HFFc6 (cell line): ENCODE measurements around the gene ARID5B. TPM values are rescaled to one million over a fixed set of nuclear protein-coding genes. Genes with fewer than 3 reads are reported as not detected.

ENCODE experiments used
- DNase-seq: peaks from one replicate; pipeline ENCODE4 v3.0.0-alpha.2; 2018
- H3K27ac Mint-ChIP-seq: 2 replicates; pipeline ENCODE4 v1.8.0; 2020; ENCODE audit warnings: mild to moderate bottlenecking, mixed read lengths
- H3K27me3 Mint-ChIP-seq: 2 replicates; pipeline ENCODE4 v1.8.0; 2021; ENCODE audit warnings: mild to moderate bottlenecking, moderate library complexity, mixed read lengths; ENCODE audit not compliant: insufficient read depth
- H3K36me3 Mint-ChIP-seq: 2 replicates; pipeline ENCODE4 v1.8.0; 2021; ENCODE audit warnings: low read depth, mixed read lengths
- H3K4me1 Mint-ChIP-seq: 2 replicates; pipeline ENCODE4 v1.8.0; 2020; ENCODE audit warnings: low read depth, mixed read lengths
- H3K4me3 Mint-ChIP-seq: 2 replicates; pipeline ENCODE4 v1.8.0; 2020; ENCODE audit warnings: mild to moderate bottlenecking, moderate library complexity, mixed read lengths
- H3K9me3 Mint-ChIP-seq: 2 replicates; pipeline ENCODE4 v1.8.0; 2020; ENCODE audit warnings: mild to moderate bottlenecking, mixed read lengths
- CTCF ChIP-seq: fragments of 200-600 bp; sonication (generic); IDR thresholded peaks from 2 replicates; pipeline ENCODE4 v1.5.0; 2021; ENCODE audit warnings: antibody characterized with exemption, mild to moderate bottlenecking
- total RNA-seq, 6 experiments: library from RNA; stranded (reverse); fragmentation: NEBNext Ultra II Directional; extraction: Animal tissue kit (Norgen Biotek cat#: 25700); gene quantifications; 2 replicates in 1 of 6; 3 replicates in 5 of 6; pipeline ENCODE4 v1.2.3, GENCODE V29; 2021

The ARID5B gene
- total RNA-seq, 6 experiments from 2014 or later = 102 to 142 (median 131) TPM

DNA sequence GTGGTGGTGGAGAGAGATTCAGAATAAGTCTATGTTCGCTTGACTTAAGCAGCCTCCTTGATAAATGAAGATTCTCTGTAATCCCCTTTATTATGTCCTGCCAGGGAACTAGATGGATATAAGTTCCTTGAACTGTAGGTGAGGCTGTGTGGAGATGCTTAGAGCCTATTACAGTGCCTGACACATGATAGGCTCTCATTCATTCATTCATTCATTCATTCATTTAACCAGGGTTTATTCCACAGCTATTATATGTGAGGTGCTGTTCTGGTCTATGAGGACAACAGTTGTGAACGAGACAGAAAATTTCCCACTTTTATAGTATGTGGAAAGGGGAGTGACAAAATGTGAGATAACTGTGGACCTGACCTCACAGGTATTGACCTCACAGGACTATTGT, 105.6 kb downstream of the ARID5B start:
- Mint-ChIP-seq H3K4me1 (peaks cover 39% of the 10 kb centered on the region), H3K27me3 (peaks cover 2% of the 10 kb centered on the region; the same call in 1 of the 2 replicates), H3K9me3 (no peaks in the 10 kb centered on the region), H3K4me3 (no peak overlapping the region), H3K27ac (no peak overlapping the region), H3K36me3 (peaks cover 76% of the 10 kb centered on the region)
- no peak for DNase-seq
- TF ChIP-seq CTCF = no peak

GRCh38 chr10:62008196-62008595, 106.7 kb downstream of the ARID5B start:
- no peak overlapping the region for H3K4me3 Mint-ChIP-seq
- DNase-seq = no peak
- no peak overlapping the region for H3K27ac Mint-ChIP-seq
- H3K9me3 Mint-ChIP-seq = no peaks in the 10 kb centered on the region
- H3K4me1 Mint-ChIP-seq = peaks cover 39% of the 10 kb centered on the region
- peaks cover 80% of the 10 kb centered on the region for H3K36me3 Mint-ChIP-seq
- TF ChIP-seq CTCF = no peak
- H3K27me3 Mint-ChIP-seq = peaks cover 2% of the 10 kb centered on the region; the same call in 1 of the 2 replicates

DNA sequence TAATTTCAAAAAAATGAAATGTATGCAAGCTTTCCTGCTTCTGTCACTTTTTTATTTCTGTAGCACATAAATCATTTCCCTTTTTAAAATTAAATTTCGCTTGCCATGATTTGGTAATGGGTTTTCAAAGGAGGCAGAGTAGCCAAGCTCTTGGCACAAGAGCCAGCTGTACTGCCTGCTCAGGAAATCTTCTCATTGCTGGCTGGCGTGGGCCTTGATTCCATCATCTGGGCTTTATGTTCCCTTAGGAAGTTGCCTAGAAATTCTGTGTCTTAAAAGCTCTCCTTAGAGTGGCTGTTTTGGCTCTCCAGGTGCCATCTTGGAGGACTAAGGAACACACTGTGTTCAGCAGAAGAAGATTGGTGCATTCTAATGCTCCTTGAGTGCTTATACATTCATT, 107.4 kb downstream of the ARID5B start:
- Mint-ChIP-seq H3K9me3 (no peaks in the 10 kb centered on the region), H3K27ac (no peak overlapping the region), H3K27me3 (peaks cover 2% of the 10 kb centered on the region; the same call in 1 of the 2 replicates), H3K36me3 (peaks cover 85% of the 10 kb centered on the region), H3K4me3 (no peak overlapping the region), H3K4me1 (peaks cover 39% of the 10 kb centered on the region)
- no peak for DNase-seq
- no peak for TF ChIP-seq CTCF

- Mint-ChIP-seq H3K36me3 (peaks cover 78% of the 10 kb centered on the region), H3K4me1 (peaks cover 29% of the 10 kb centered on the region), H3K27ac (no peak overlapping the region), H3K27me3 (peaks cover 2% of the 10 kb centered on the region; the same call in 1 of the 2 replicates), H3K4me3 (no peak overlapping the region), H3K9me3 (no peaks in the 10 kb centered on the region)
- no peak for TF ChIP-seq CTCF
- no peak for DNase-seq
These were observed 108.9 kb downstream of the ARID5B start for GRCh38 chr10:62010366-62010765.

GRCh38 chr10:62011558-62011957, 110.1 kb downstream of the ARID5B start:
- TF ChIP-seq CTCF = no peak
- Mint-ChIP-seq H3K27ac (no peak overlapping the region), H3K36me3 (peaks cover 69% of the 10 kb centered on the region), H3K9me3 (no peaks in the 10 kb centered on the region), H3K4me3 (no peak overlapping the region), H3K4me1 (peaks cover 25% of the 10 kb centered on the region), H3K27me3 (peaks cover 2% of the 10 kb centered on the region; the same call in 1 of the 2 replicates)
- DNase-seq = no peak

- H3K27ac Mint-ChIP-seq = no peak overlapping the region
- no peak overlapping the region for H3K4me3 Mint-ChIP-seq
These were observed 110.8 kb downstream of the ARID5B start for GRCh38 chr10:62012318-62012717.

More at GRCh38 chr10:62012318-62012717, 110.8 kb downstream of the ARID5B start:
- Mint-ChIP-seq H3K27me3 (peaks cover 2% of the 10 kb centered on the region; the same call in 1 of the 2 replicates), H3K4me1 (peaks cover 30% of the 10 kb centered on the region), H3K36me3 (peaks cover 62% of the 10 kb centered on the region), H3K9me3 (no peaks in the 10 kb centered on the region)
- DNase-seq = no peak
- TF ChIP-seq CTCF = no peak
